Endothelial cell of umbilical vein (primary cell): ENCODE results near the gene ZNFX1. TPM values are rescaled to one million over a fixed set of nuclear protein-coding genes. Genes with fewer than 3 reads are reported as not detected.

Experiments
- BruUV-seq: library from RNA; stranded (reverse); fragments of 400-500 nt; replicated peaks from 2 replicates; lab custom pipeline; 2021; lab: Mats Ljungman, UMichigan
- CTCF ChIA-PET: fragments of 300-600, 350-600 bp; sonication (Branson Sonifier 250); formaldehyde crosslinking; loops from one replicate; lab custom pipeline; 2021; ENCODE audit warnings: antibody characterized with exemption, inconsistent platforms; lab: Charles Lee
- POLR2A ChIA-PET: fragments of 300-600, 350-600 bp; sonication (Branson Sonifier 250); formaldehyde crosslinking; loops from one replicate; lab custom pipeline; 2021; ENCODE audit warnings: antibody characterized with exemption, inconsistent platforms; lab: Charles Lee
- DNase-seq: peaks from one replicate; pipeline ENCODE4 v3.0.0-alpha.2; 2011; ENCODE audit warnings: low read depth, low spot score
- FAIRE-seq: peaks from 2 replicates; lab custom pipeline; 2011; peaks lifted over from hg19 to GRCh38; lab: Jason Lieb, UNC
- H2AFZ ChIP-seq: 2 replicates; pipeline ENCODE4 v1.6.0; 2012; ENCODE audit warnings: low read depth, low read length, control low read depth, inconsistent platforms
- H3K27ac ChIP-seq: 2 replicates; pipeline ENCODE4 v1.5.1; 2011; ENCODE audit warnings: low read depth, mild to moderate bottlenecking, control low read depth, low read length, moderate library complexity; ENCODE audit not compliant: insufficient read depth
- H3K27me3 ChIP-seq, 2 experiments: 2 replicates each; pipeline versions ENCODE4 v1.6.0 to v1.6.1; 2011; ENCODE audit warnings: low read length in 2 of 2, mixed read lengths in 1 of 2; ENCODE audit not compliant: control insufficient read depth in 2 of 2, insufficient read depth in 2 of 2
- H3K36me3 ChIP-seq, 2 experiments: 2 replicates in 1 of 2; 3 replicates in 1 of 2; pipeline ENCODE4 v1.5.1; 2011; ENCODE audit warnings: low read length in 2 of 2, mild to moderate bottlenecking in 1 of 2, moderate library complexity in 1 of 2; ENCODE audit not compliant: control insufficient read depth in 2 of 2, insufficient read depth in 2 of 2; ENCODE audit errors: extremely low read depth in 1 of 2
- H3K4me1 ChIP-seq: 3 replicates; pipeline ENCODE4 v1.5.1; 2011; ENCODE audit warnings: mild to moderate bottlenecking, low read length; ENCODE audit not compliant: control insufficient read depth, insufficient read depth; ENCODE audit errors: extremely low read depth
- H3K4me2 ChIP-seq: 2 replicates; pipeline ENCODE4 v1.6.1; 2011; ENCODE audit warnings: low read length, control low read depth, mixed read lengths; ENCODE audit not compliant: insufficient read depth
- H3K4me3 ChIP-seq, 3 experiments: fragments of 200-600 bp in 1 of 3; sonication (generic), shearing (Covaris generic) in 1 of 3; replicated peaks in 1 of 3; 2 replicates each; pipeline ENCODE4 v1.5.1; 2011 to 2016; ENCODE audit warnings: control low read depth in 3 of 3, low read length in 3 of 3, mild to moderate bottlenecking in 2 of 3, inconsistent platforms in 1 of 3, low read depth in 1 of 3, moderate library complexity in 1 of 3; ENCODE audit not compliant: insufficient read depth in 1 of 3
- H3K79me2 ChIP-seq: 2 replicates; pipeline ENCODE4 v1.6.0; 2012; ENCODE audit warnings: low read length, inconsistent platforms; ENCODE audit not compliant: control insufficient read depth, insufficient read depth
- H3K9ac ChIP-seq: replicated peaks from 2 replicates; pipeline ENCODE3; 2011; ENCODE audit warnings: low read length, control low read depth; ENCODE audit not compliant: insufficient read depth; ENCODE audit errors: extremely low read depth
- H3K9me1 ChIP-seq: replicated peaks from 3 replicates; pipeline ENCODE4 v1.6.0; 2011; ENCODE audit warnings: mild to moderate bottlenecking, low read length; ENCODE audit not compliant: control insufficient read depth, insufficient read depth; ENCODE audit errors: extremely low read depth
- H3K9me3 ChIP-seq: replicated peaks from 2 replicates; pipeline ENCODE4 v1.5.1; 2012; ENCODE audit warnings: low read length, inconsistent platforms; ENCODE audit not compliant: control insufficient read depth, insufficient read depth
- H4K20me1 ChIP-seq: replicated peaks from 2 replicates; pipeline ENCODE3; 2011; ENCODE audit warnings: mild to moderate bottlenecking, low read length; ENCODE audit not compliant: control insufficient read depth, insufficient read depth; ENCODE audit errors: extremely low read depth
- CTCF ChIP-seq, 2 donors: IDR thresholded peaks; 1 replicate in 1 of 2; 2 replicates in 1 of 2; pipeline ENCODE4 v1.5.1; 2011; ENCODE audit warnings: low read length in 2 of 2, mild to moderate bottlenecking in 2 of 2, moderate library complexity in 2 of 2, control low read depth in 1 of 2, inconsistent platforms in 1 of 2, low read depth in 1 of 2; ENCODE audit not compliant: insufficient read depth in 1 of 2; ENCODE audit errors: extremely low read depth in 1 of 2
- EZH2 ChIP-seq: IDR thresholded peaks from 2 replicates; pipeline ENCODE4 v1.6.1; 2012; ENCODE audit warnings: borderline replicate concordance, low read depth, mild to moderate bottlenecking, moderate library complexity, low read length, inconsistent platforms; ENCODE audit not compliant: severe bottlenecking
- FOS ChIP-seq: IDR thresholded peaks from 2 replicates; pipeline ENCODE4 v1.6.1; 2011; ENCODE audit warnings: mild to moderate bottlenecking, low read length, moderate library complexity, borderline replicate concordance; ENCODE audit not compliant: insufficient read depth
- GATA2 ChIP-seq: IDR thresholded peaks from 2 replicates; pipeline ENCODE4 v1.7.0; 2011; ENCODE audit warnings: low read depth, mild to moderate bottlenecking, moderate library complexity, mixed read lengths, low read length; ENCODE audit not compliant: insufficient read length, insufficient read depth
- JUN ChIP-seq: IDR thresholded peaks from 2 replicates; pipeline ENCODE4 v1.6.1; 2011; ENCODE audit warnings: borderline replicate concordance, low read depth; ENCODE audit not compliant: insufficient read length, insufficient read depth
- MAX ChIP-seq: IDR thresholded peaks from 2 replicates; pipeline ENCODE4 v1.6.1; 2011; ENCODE audit not compliant: insufficient read depth, insufficient read length
- MYC ChIP-seq: IDR thresholded peaks from one replicate; pipeline ENCODE4 v1.6.1; 2011; ENCODE audit warnings: mild to moderate bottlenecking, low read depth, low read length
- POLR2A ChIP-seq: IDR thresholded peaks from 2 replicates; pipeline ENCODE4 v1.6.1; 2012; ENCODE audit warnings: low read depth, mild to moderate bottlenecking, control low read depth, low read length
- POLR2AphosphoS5 ChIP-seq: IDR thresholded peaks from 2 replicates; pipeline ENCODE4 v1.6.1; 2012; ENCODE audit warnings: low read depth, mild to moderate bottlenecking, control low read depth, low read length, moderate library complexity; ENCODE audit not compliant: insufficient read depth
- dilution Hi-C: fragments of 300-500 bp; cut with MboI; formaldehyde crosslinking; loops from one replicate; pipeline ENCODE4 v1.15.0; 2019; ENCODE audit warnings: low sequenced_read_pairs; ENCODE audit not compliant: extremely low pct_ligation_motif_present
- intact Hi-C: fragments of 100-400 bp; cut with micrococcal nuclease; formaldehyde crosslinking; loops from one replicate; pipeline ENCODE4 v1.10.0; 2022
- polyA plus RNA-seq, 4 experiments: library from polyadenylated mRNA; depleted of rRNA in 3 of 4; stranded (reverse) in 3 of 4; unstranded in 1 of 4; fragments of >200 nt; gene quantifications; 2 replicates each; pipeline versions ENCODE4 v1.2.1 to v1.2.3, GENCODE V29; 2011 to 2012; ENCODE audit warnings: missing spikeins in 1 of 4
- total RNA-seq: library from RNA; stranded (reverse); gene quantifications from 2 replicates; pipeline ENCODE4 v1.2.3, GENCODE V29; 2021

Gene ZNFX1
- total and polyA plus RNA-seq, 2 donors (not counting 3 experiments of a cell fraction or from before 2014, with no cell fraction given), result 8.3 to 27.9 TPM

GRCh38 chr20:49272654-49273053, 5.2 kb downstream of the ZNFX1 start:
- H4K20me1 ChIP-seq, result no peaks in the 10 kb centered on the region
- CTCF ChIA-PET, result interaction anchor here (1.6 kb wide), 1 partner anchor 26 kb away, joined by 3 read pairs; no protein-coding TSS in a partner anchor
- H3K9me1 ChIP-seq, result no peaks in the 10 kb centered on the region
- no peak overlapping the region for H3K9ac ChIP-seq
- no peak for FAIRE-seq
- H3K27ac ChIP-seq, result no peak overlapping the region
- intact Hi-C loops, result no loop called here
- BruUV-seq, result no TSS peak
- H3K4me1 ChIP-seq, result peaks cover 17% of the 10 kb centered on the region
- no peak overlapping the region for H3K4me3 ChIP-seq
- no peak overlapping the region for H3K4me2 ChIP-seq
- DNase-seq, result no peak
- H3K9me3 ChIP-seq, result no peaks in the 10 kb centered on the region
- dilution Hi-C loops, result no loop called here
- TF ChIP-seq MYC, result no peak
- no peak for TF ChIP-seq JUN
- no peak for TF ChIP-seq POLR2A
- no peak for TF ChIP-seq POLR2AphosphoS5
- TF ChIP-seq GATA2, result no peak
- TF ChIP-seq MAX, result no peak
- no peak for TF ChIP-seq FOS
- TF ChIP-seq CTCF (IDR thresholded peaks at IDR 0.05; ENCODE audit: extremely low read depth in 1 of 2, insufficient read depth in 1 of 2, low read depth in 1 of 2, low read length in 2 of 2), result no peak
- no peak for TF ChIP-seq EZH2
- H3K27me3 ChIP-seq, result no peaks in the 10 kb centered on the region
- H3K79me2 ChIP-seq, result peaks cover 83% of the 10 kb centered on the region
- peaks cover 15 to 21% of the 10 kb centered on the region in 2 experiments for H3K36me3 ChIP-seq
- POLR2A ChIA-PET, result no interaction called here
- H2AFZ ChIP-seq, result no peak overlapping the region
